ENCODE data around the gene CAPZB.

- TF ChIP-seq, protein P1, sequence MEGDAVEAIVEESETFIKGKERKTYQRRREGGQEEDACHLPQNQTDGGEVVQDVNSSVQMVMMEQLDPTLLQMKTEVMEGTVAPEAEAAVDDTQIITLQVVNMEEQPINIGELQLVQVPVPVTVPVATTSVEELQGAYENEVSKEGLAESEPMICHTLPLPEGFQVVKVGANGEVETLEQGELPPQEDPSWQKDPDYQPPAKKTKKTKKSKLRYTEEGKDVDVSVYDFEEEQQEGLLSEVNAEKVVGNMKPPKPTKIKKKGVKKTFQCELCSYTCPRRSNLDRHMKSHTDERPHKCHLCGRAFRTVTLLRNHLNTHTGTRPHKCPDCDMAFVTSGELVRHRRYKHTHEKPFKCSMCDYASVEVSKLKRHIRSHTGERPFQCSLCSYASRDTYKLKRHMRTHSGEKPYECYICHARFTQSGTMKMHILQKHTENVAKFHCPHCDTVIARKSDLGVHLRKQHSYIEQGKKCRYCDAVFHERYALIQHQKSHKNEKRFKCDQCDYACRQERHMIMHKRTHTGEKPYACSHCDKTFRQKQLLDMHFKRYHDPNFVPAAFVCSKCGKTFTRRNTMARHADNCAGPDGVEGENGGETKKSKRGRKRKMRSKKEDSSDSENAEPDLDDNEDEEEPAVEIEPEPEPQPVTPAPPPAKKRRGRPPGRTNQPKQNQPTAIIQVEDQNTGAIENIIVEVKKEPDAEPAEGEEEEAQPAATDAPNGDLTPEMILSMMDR (conservative IDR thresholded peaks at IDR 0.05 in 1 of 2, IDR thresholded peaks at IDR 0.05 in 1 of 2; ENCODE audit: extremely low read depth in 1 of 2, insufficient read depth in 1 of 2, low read depth in 1 of 2, low read length in 2 of 2), result no peak
- no peak for TF ChIP-seq EZH2 (IDR thresholded peaks at IDR 0.05; ENCODE audit: borderline replicate concordance, low read length)
These were observed 121.7 kb downstream of the CAPZB start for GRCh38 chr1:19363536-19364152.

Measured in mammary epithelial cell (primary cell).